ENCODE data around the gene AQP3. TPM values are rescaled to one million over a fixed set of nuclear protein-coding genes. Genes with fewer than 3 reads are reported as not detected.

AQP3 gene
- total RNA-seq, 4 donors from 2014 or later = 3.9 to 100 (median 15.5) TPM

DNA sequence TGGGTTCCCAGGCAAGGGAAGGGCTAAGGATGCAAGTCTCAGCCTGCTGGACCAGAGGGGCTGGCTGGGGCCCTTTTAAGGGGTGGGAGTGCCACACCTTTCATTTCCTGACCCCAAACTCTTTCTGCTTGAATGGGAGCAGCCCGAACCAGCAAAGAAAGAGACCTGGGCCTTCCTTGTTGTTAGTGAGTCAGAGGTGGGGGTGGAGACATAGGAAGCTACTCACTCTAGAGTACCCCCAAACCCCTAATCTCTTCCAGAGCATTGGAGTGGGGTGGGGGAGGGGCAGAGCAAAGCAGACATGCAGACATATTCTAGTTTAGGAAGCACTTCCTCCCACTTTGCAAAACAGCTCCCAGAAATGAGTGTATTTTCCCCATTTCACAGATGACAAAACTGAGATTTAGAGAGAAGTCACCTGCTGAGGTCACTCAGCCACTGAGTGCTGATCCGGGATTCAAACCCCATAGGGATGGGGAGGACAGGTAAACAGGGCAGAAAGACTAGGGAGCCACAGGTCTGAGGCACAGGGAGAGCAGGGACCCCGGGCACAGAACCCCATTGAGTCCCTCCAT, 6.0 kb upstream of the AQP3 start:
- Histone ChIP-seq H3K4me1 (no peaks in the 10 kb centered on the region), H3K36me3 (no peaks in the 10 kb centered on the region), H3K4me3 (no peak overlapping the region), H3K27me3 (no peaks in the 10 kb centered on the region), H3K9me3 (no peaks in the 10 kb centered on the region), H3K27ac (no peak overlapping the region)
- no peak for TF ChIP-seq POLR2AphosphoS5 (IDR thresholded peaks at IDR 0.05)
- TF ChIP-seq, protein P1, sequence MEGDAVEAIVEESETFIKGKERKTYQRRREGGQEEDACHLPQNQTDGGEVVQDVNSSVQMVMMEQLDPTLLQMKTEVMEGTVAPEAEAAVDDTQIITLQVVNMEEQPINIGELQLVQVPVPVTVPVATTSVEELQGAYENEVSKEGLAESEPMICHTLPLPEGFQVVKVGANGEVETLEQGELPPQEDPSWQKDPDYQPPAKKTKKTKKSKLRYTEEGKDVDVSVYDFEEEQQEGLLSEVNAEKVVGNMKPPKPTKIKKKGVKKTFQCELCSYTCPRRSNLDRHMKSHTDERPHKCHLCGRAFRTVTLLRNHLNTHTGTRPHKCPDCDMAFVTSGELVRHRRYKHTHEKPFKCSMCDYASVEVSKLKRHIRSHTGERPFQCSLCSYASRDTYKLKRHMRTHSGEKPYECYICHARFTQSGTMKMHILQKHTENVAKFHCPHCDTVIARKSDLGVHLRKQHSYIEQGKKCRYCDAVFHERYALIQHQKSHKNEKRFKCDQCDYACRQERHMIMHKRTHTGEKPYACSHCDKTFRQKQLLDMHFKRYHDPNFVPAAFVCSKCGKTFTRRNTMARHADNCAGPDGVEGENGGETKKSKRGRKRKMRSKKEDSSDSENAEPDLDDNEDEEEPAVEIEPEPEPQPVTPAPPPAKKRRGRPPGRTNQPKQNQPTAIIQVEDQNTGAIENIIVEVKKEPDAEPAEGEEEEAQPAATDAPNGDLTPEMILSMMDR (IDR thresholded peaks at IDR 0.05) = no peak
- no peak for TF ChIP-seq POLR2A (IDR thresholded peaks at IDR 0.05)
- no peak for TF ChIP-seq EP300 (IDR thresholded peaks at IDR 0.05)
- 73% methylated on average over 2 of the region's 3 CpGs; no CpG with 5 or more reads in 1 of the 2 donors for whole genome bisulfite sequencing, 2 donors (ENCODE audit: low coverage in 1 of 2)
- no peak for ATAC-seq

DNA sequence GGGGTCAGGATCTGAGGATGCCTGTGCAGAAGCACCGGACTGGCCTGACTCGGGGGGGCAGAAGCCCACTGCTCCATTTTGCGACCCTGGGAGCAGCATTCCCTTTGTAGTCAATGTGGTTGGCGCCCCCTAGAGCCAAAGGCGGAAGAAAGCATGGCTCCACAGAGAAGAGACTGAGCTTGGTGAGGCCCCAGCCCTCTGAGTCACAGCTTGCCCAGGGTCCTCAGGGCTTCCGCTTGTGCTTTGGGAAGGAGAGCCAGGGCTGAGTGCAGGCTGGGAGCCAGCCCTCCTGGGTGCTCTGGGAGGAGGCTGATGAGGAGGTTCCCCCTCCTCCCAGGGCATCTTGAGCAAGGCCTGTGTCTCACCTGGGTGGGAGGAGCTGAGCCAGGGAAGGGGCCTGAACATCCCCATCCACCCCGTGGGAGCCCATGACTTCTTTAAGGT, 5.5 kb upstream of the AQP3 start:
- no CpG with 5 or more reads among the region's 7 CpGs for WGBS, 2 donors (ENCODE audit: low coverage in 1 of 2)
- H3K36me3 ChIP-seq = no peaks in the 10 kb centered on the region
- TF ChIP-seq POLR2AphosphoS5 (IDR thresholded peaks at IDR 0.05) = no peak
- TF ChIP-seq, protein P1 (IDR thresholded peaks at IDR 0.05) = peak in 1 of 4 experiments; percentile 48
- ATAC-seq = peak; percentile 49
- no peak overlapping the region for H3K27ac ChIP-seq
- H3K4me3 ChIP-seq = no peak overlapping the region
- H3K4me1 ChIP-seq = peaks cover 0 to 4% (median 0%) of the 10 kb centered on the region in 3 donors
- H3K9me3 ChIP-seq = no peaks in the 10 kb centered on the region
- no peaks in the 10 kb centered on the region for H3K27me3 ChIP-seq

DNA sequence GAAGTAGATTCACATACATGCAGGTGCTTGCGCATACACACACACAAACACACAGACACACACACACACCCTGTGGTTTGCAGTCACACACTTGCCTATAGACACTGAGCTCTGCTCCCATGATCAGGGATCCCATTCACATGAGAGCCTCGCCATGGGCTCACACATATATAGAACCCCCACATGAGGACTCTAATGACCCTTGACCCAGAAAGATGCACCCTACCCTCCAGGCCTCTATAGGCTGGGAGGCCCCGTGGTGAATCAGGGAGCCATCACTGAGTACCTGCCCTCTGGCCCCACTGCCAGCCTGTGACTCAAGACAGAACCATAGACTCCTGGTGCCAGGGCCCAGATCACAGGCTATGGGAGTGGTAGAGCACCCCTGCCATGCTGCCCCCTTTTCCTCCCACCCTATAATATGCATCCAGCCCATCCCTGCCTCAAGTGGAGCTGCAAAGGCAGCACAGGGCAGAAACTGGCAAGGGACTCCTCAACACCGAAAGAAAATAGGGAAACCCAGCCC, 3.3 kb upstream of the AQP3 start:
- H3K4me3 ChIP-seq = no peak overlapping the region
- 90 to 100% methylated on average over 1 to 2 of the region's 4 CpGs for WGBS, 2 donors (ENCODE audit: low coverage in 1 of 2)
- ATAC-seq = no peak
- no peaks in the 10 kb centered on the region for H3K27me3 ChIP-seq
- no peak overlapping the region for H3K27ac ChIP-seq
- TF ChIP-seq POLR2AphosphoS5 (IDR thresholded peaks at IDR 0.05) (no peak), EP300 (IDR thresholded peaks at IDR 0.05) (no peak), POLR2A (IDR thresholded peaks at IDR 0.05) (no peak)
- TF ChIP-seq, protein P1 (IDR thresholded peaks at IDR 0.05) = no peak
- no peaks in the 10 kb centered on the region for H3K9me3 ChIP-seq
- no peaks in the 10 kb centered on the region for H3K36me3 ChIP-seq
- peaks cover 0 to 26% (median 3%) of the 10 kb centered on the region in 3 donors for H3K4me1 ChIP-seq

DNA sequence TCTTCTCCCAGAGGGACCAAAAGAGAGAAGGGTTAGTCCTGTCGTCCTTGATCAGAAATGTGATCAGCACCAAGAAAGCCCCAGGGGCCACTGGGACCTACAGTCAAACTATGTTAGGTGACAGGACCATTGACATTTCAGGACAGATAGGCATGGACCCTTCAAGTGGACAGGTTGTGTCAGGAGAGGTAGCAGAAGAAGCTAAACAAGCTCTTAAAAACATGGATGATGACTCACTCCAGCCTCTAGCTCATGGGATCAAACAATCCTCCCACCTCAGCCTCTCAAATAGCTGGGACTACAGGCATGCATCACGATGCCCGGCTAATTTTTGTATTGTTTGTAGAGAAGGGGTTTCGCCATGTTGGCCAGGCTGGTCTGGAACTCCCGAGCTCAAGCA, 2.3 kb upstream of the AQP3 start:
- Histone ChIP-seq H3K4me1 (peaks cover 0 to 30% (median 3%) of the 10 kb centered on the region in 3 donors), H3K27me3 (no peaks in the 10 kb centered on the region), H3K27ac (no peak overlapping the region), H3K36me3 (no peaks in the 10 kb centered on the region), H3K9me3 (no peaks in the 10 kb centered on the region), H3K4me3 (no peak overlapping the region)
- ATAC-seq = no peak
- WGBS, 2 donors (ENCODE audit: low coverage in 1 of 2) = 86 to 100% methylated on average over 2 of the region's 5 CpGs
- no peak for TF ChIP-seq EP300 (IDR thresholded peaks at IDR 0.05)
- TF ChIP-seq POLR2AphosphoS5 (IDR thresholded peaks at IDR 0.05) = no peak
- TF ChIP-seq POLR2A (IDR thresholded peaks at IDR 0.05) = no peak
- TF ChIP-seq, protein P1 (IDR thresholded peaks at IDR 0.05) = no peak
